ENCODE results near the gene DNAI2.

DNA sequence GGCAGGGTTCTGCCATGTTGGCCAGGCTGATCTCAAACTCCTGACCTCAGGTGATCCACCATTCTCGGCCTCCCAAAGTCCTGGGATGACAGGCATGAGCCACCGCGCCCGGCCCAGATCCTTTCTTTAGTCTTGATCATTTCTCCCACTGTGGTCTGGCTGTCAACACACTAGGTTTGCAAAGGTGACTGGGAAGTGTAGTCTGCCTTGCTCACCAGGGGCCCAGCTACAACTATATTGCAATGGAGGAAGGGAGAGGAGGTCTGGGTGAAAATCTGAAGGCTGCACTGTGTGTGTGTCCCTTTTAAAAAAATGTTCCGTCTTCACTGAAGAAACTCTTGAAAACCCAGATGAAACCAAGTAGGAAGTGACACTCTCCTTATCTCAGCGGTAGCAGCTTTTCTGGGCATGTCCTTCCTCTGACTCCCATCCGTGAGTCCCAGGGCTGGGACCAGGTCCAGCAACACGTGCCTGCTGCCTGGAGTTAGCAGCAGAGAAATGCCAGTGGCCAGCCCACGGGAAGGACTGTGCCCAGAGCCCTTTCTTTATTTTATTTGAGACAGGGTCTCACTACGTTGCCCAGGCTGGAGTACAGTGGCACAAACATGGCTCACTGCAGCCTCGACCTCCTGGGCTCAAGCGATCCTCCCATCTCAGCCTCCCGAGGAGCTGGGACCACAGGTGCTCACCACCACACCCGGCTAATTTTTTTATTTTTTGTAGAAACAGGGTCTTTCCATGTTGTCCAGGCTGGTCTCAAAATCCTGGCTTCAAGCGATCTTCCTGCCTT, 34.1 kb downstream of the DNAI2 start:
- TF ChIP-seq, protein P1, sequence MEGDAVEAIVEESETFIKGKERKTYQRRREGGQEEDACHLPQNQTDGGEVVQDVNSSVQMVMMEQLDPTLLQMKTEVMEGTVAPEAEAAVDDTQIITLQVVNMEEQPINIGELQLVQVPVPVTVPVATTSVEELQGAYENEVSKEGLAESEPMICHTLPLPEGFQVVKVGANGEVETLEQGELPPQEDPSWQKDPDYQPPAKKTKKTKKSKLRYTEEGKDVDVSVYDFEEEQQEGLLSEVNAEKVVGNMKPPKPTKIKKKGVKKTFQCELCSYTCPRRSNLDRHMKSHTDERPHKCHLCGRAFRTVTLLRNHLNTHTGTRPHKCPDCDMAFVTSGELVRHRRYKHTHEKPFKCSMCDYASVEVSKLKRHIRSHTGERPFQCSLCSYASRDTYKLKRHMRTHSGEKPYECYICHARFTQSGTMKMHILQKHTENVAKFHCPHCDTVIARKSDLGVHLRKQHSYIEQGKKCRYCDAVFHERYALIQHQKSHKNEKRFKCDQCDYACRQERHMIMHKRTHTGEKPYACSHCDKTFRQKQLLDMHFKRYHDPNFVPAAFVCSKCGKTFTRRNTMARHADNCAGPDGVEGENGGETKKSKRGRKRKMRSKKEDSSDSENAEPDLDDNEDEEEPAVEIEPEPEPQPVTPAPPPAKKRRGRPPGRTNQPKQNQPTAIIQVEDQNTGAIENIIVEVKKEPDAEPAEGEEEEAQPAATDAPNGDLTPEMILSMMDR (IDR thresholded peaks at IDR 0.05), result no peak
- TF ChIP-seq POLR2A (IDR thresholded peaks at IDR 0.05), result no peak

All from testis (tissue), 2 donors.